BJ (cell line): ENCODE results near the gene FIGNL2. TPM values are rescaled to one million over a fixed set of nuclear protein-coding genes. Genes with fewer than 3 reads are reported as not detected.
A peak's percentile ranks its signal among the peaks of the same experiment; 100 is the strongest.

ENCODE experiments used
- CTCF ChIA-PET: fragments of 350-600 bp; formaldehyde crosslinking; extraction: SDS; loops from one replicate; lab custom pipeline; 2021; ENCODE audit warnings: antibody characterized with exemption, inconsistent platforms; lab: Yijun Ruan, JAX
- POLR2A ChIA-PET: fragments of 300-600 bp; sonication (Branson Sonifier 250); formaldehyde crosslinking; extraction: SDS; loops from one replicate; lab custom pipeline; 2021; ENCODE audit warnings: antibody characterized with exemption; lab: Charles Lee
- DNase-seq: peaks from one replicate; pipeline ENCODE4 v3.0.0-alpha.2; 2011; ENCODE audit warnings: low read depth
- H3K27me3 ChIP-seq: 2 replicates; pipeline ENCODE4 v1.6.0; 2011; ENCODE audit warnings: low read length; ENCODE audit not compliant: control insufficient read depth, insufficient read depth
- H3K36me3 ChIP-seq: 2 replicates; pipeline ENCODE4 v1.5.1; 2011; ENCODE audit warnings: low read length; ENCODE audit not compliant: control insufficient read depth, insufficient read depth
- H3K4me3 ChIP-seq: 2 replicates; pipeline ENCODE4 v1.5.1; 2011; ENCODE audit warnings: low read depth, mild to moderate bottlenecking, control low read depth, low read length
- polyA plus RNA-seq: library from polyadenylated mRNA; depleted of rRNA; stranded (reverse); fragments of >200 nt; gene quantifications from 2 replicates; pipeline ENCODE4 v1.2.3, GENCODE V29; 2011
- TF ChIP-seq, protein P1 (sequence below): IDR thresholded peaks from 2 replicates; pipeline ENCODE4 v1.5.1; 2011; ENCODE audit warnings: low read depth, mild to moderate bottlenecking, control low read depth, inconsistent platforms, low read length, moderate library complexity; ENCODE audit not compliant: insufficient read depth

Gene FIGNL2
- polyA plus RNA-seq, 1 experiment, result 0.01 TPM

DNA sequence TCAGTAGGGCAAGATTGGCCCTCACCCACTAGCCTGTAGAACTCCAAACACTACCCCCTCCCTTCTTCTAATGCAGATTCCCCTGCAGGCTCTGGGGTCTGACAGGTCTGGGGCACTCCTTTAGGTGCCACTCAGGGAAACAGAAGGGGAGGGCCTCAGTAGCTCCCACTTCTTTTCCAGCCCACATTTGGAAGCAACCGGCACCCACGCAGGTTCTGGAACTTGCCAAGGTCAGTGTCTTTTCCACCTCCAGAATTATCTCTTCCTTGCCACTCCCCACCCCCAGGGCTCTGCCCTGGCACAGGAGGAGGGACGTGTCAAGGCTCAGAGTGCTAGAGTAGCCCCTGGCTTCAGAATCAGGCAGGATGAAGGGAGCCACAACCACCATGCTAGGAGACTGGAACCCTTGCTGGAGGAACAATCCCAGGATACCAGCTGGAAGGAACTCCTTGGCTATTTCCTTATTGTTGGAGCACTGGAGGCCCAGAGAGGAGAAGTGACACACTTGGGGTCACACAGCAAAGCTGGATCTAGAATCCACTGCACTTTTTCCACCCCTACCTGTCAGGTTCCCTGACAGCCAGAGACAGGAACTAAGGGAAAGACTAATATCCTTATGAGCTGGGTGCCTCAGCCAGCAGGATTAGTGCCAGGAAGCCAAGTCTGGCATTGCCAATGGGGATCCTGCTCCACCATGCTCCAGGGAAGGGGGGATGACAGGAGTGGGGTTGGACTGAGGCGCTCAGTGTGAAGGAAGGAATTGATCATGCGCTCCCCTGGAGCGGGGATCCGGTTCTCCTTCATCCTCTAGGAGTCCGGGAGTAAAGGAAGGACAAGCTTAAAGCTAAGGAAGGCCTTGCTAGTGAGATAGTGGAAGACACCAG is 1.8 kb upstream of the FIGNL2 start:
- peaks cover 25% of the 10 kb centered on the region for H3K27me3 ChIP-seq
- no peak overlapping the region for H3K4me3 ChIP-seq
- DNase-seq, result no peak
- TF ChIP-seq, protein P1, sequence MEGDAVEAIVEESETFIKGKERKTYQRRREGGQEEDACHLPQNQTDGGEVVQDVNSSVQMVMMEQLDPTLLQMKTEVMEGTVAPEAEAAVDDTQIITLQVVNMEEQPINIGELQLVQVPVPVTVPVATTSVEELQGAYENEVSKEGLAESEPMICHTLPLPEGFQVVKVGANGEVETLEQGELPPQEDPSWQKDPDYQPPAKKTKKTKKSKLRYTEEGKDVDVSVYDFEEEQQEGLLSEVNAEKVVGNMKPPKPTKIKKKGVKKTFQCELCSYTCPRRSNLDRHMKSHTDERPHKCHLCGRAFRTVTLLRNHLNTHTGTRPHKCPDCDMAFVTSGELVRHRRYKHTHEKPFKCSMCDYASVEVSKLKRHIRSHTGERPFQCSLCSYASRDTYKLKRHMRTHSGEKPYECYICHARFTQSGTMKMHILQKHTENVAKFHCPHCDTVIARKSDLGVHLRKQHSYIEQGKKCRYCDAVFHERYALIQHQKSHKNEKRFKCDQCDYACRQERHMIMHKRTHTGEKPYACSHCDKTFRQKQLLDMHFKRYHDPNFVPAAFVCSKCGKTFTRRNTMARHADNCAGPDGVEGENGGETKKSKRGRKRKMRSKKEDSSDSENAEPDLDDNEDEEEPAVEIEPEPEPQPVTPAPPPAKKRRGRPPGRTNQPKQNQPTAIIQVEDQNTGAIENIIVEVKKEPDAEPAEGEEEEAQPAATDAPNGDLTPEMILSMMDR, result no peak
- no peaks in the 10 kb centered on the region for H3K36me3 ChIP-seq
- ChIA-PET CTCF (interaction anchor here (1.6 kb wide), 1 partner anchor 25 kb away, joined by 8 read pairs; no protein-coding TSS in a partner anchor), POLR2A (no interaction called here)

DNA sequence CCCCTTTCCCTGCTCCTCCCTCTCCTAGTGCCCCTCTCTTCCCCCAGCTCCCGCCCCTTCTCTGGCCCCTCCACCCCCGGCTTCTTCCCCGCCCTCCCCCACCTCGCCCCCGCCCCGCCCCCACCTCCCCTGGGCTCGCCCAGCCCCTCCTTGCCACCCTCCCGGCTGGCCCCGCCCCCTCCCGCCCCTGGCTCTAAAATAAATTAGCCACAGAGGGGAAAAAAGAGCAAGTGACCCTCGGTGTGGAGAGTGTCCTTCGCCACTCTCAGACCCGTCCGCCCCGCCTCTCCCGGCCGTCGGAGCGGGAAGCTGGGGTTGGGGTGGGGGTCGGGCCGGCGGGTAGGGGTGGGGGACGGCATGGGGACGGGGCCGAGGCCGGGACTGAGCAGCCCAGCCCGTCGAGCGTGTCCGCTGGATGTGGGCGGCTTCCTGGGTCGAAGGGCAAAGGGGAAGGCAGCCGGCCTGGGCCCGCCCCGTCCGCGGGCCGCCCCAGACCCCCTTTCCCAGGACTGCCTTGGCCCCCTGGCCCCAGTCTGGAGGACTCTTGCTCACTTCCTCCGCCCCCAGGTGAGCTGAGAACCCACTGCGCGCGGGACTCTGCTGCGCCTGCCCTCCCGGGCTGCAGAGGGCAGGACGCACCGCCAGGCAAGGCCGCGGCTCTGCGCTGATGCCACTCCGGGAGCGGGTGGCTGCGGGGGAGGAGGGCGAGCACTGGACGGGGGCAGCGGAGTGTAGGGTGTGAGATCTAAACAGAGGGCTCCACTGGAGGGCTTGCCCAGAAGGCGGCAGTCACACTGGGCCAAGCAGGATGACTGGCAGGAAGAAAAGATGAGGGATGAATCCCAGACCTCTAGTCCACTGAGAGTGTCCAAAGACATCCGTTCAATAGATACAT is 570 bp upstream of the FIGNL2 start:
- POLR2A ChIA-PET, result no interaction called here
- peaks cover 33% of the 10 kb centered on the region for H3K27me3 ChIP-seq
- no peak overlapping the region for H3K4me3 ChIP-seq
- CTCF ChIA-PET, result interaction anchor here (1.1 kb wide), 1 partner anchor 8 kb away, joined by 4 read pairs; no protein-coding TSS in a partner anchor
- TF ChIP-seq, protein P1, result no peak
- no peaks in the 10 kb centered on the region for H3K36me3 ChIP-seq
- DNase-seq, result no peak

DNA sequence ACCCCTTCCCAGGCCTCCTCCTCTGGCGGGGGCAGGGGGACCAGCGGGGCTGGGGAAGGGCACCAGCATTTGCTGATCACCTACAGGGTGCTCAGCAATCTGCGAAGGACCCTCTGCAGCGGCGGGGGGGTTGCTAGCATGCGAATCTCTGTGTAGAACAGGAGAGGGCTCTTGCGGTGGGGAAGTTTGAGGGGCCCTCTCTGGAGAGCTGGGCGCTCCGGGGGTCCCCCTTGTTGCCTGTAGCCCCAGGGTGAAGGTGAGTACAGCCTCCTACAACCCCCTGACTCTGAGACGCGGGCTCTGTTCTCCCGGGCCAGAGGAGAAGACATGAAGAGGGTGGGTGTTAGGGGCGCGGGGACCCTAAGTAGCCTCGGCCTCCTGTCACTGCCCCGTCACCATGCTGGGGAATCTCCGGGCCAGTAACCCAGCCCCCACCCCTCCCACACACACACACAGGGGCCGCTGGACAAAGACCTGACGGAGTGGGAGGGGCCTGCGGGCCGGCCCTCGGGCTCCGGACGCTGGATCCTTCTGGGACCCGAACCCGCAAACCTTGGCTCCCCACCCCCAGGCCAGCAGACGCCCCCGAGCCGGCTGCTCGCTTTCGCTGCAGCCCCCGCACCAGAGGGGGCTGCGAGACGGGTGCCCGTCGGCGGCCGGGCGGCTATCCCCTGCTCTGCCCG is 734 bp downstream of the FIGNL2 start:
- POLR2A ChIA-PET, result no interaction called here
- Histone ChIP-seq H3K36me3 (no peaks in the 10 kb centered on the region), H3K4me3 (peak overlapping the region; percentile 47), H3K27me3 (peaks cover 33% of the 10 kb centered on the region)
- DNase-seq, result no peak
- CTCF ChIA-PET, result interaction anchor here (1.1 kb wide), 1 partner anchor 9 kb away, joined by 4 read pairs; no protein-coding TSS in a partner anchor
- TF ChIP-seq, protein P1, result no peak

DNA sequence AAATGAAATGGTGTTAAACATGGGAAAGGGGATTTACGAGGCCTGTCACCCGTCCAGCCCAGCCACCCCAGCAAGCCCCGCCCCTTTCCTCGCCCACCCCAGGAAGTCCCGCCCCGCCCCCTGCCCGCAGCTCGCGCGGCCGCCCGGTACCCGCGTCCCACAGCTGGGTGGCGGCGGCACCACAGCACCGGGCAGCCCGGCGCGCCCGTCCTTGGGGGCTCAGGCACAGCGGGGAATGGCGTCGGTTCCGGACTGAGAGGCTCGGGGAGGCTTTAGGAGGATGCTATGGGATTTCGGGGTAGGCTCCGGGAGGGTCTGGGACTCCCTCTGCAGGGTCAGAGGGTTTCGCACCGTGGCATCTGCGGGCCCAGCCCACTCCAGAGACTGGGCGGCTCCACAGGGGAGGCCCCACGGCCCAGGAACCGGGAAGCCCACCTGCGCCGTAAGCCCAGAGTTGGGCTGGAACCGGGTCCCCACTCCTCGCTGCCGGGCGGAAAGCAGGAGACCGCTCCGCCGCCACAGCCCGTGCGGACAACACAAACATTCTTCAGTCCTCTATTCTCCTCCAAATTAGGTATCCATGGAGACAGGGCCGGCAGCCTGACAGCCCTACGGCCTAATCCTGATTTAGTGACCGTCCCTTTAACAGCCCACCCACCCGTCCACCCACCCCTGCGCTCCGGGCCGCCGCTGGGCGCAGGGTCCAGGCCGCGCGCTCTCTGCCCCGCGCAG is 1.4 kb downstream of the FIGNL2 start:
- TF ChIP-seq, protein P1, result no peak
- no peaks in the 10 kb centered on the region for H3K36me3 ChIP-seq
- ChIA-PET CTCF (interaction anchor here (0.9 kb wide), 1 partner anchor 426 kb away, joined by 3 read pairs; no protein-coding TSS in a partner anchor), POLR2A (interaction anchor here (0.6 kb wide), 1 partner anchor 132 kb away, joined by 3 read pairs; no protein-coding TSS in a partner anchor)
- H3K27me3 ChIP-seq, result peaks cover 36% of the 10 kb centered on the region
- DNase-seq, result no peak
- H3K4me3 ChIP-seq, result peak overlapping the region; percentile 47
